Epithelial cell of prostate (primary cell): ENCODE measurements around the gene PRDM8.

Experiments
- DNase-seq: peaks from one replicate; pipeline ENCODE4 v3.0.0-alpha.2; 2011; ENCODE audit warnings: low read depth, low spot score
- H3K27ac ChIP-seq: fragments of 450-650 bp; 2 replicates; pipeline ENCODE4 v1.5.1; 2017; ENCODE audit warnings: mild to moderate bottlenecking

PRDM8 gene

DNA sequence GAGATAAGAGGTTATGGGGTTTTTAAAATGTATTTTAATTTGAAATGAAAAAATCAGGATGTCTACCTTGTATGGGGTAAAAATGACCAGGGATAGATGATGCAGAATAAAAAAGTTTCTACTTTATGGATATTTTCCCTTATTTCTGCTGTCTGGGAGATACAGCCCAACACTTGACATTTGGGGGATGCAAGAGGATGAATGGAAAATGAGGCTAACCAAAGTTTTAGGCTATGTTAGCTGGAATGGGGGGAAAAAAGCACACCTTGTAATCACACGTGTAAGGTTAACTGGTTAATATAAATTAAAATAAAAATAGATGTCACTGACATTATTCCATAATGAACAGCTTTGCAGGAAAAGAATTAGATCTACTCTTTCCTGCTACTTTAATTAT, 1.1 kb downstream of the PRDM8 start:
- H3K27ac ChIP-seq: no peak overlapping the region
- no peak for DNase-seq

DNA sequence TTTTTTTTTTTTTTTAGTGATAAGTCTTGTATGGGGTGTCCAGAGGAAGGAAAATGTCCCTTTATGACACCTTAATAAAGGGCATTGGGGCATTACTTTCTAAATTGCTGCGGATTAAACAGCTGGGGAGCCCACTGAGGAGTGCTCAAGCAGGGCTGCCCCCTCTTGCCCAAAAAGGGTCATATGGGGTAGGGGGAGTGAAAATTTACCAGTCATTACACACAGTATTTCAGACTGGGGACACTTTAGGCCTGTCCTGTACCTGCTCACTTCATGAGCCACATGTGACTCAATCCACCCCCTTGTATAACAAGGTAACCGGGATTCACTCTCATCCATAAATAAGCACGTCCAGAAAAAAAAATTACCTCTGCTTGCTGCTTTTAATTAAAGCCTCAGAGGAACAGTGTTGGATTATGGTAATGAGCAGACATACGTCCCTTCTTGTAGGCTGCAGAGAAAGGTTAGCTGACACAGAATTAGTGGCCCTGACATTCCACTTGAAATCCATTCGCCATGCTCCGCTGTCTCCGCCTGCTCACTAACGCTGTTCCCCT, 1.8 kb downstream of the PRDM8 start:
- no peak for DNase-seq
- no peak overlapping the region for H3K27ac ChIP-seq

DNA sequence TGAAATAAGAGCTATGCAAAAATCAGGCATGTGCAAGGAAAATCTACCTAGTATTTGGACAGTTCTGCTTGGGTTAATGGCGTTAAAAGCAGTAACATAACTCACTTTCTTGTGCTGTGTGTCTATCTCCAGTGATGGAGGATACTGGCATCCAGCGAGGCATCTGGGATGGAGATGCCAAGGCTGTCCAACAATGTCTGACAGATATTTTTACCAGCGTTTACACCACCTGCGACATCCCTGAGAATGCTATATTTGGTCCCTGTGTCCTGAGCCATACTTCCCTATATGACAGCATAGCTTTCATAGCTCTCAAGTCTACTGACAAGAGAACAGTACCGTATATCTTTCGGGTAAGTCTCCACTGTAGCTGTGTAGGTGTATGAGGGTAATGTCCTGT, 2.6 kb downstream of the PRDM8 start:
- DNase-seq: no peak
- no peak overlapping the region for H3K27ac ChIP-seq

DNA sequence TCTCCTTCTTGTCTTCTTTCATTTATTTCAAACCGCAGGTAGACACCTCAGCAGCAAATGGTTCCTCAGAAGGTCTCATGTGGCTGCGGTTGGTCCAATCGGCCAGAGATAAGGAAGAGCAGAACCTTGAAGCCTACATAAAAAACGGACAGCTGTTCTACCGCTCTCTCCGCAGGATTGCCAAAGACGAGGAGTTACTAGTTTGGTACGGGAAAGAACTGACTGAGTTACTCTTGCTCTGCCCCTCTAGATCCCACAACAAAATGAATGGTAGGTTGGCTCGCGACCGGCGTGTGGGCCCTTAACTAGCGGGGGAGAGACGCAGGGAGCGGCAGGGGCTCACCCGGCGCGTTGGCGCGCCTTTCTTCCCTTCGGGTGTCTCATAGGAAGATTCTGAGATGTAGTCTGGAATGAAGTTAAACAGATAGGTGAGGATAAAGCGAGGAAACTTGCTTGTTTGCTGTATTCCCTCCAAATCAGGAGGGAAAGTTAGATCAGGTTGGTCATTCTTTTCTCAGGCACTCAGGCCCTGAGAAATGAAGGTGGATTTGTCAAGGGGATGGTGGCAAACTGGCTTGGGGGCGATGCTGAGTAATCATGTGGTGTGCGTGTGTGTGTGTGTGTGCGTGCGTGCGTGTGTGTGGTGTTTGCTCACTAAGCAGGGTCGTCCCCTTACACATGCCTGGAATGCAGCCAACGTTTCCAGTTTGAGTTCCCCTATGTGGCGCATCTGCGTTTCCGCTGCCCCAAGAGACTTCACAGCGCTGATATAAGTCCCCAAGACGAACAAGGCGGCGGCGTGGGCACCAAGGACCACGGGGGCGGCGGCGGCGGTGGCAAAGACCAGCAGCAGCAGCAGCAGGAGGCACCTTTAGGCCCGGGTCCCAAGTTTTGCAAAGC, 4.2 kb downstream of the PRDM8 start:
- no peak for DNase-seq
- H3K27ac ChIP-seq: no peak overlapping the region

DNA sequence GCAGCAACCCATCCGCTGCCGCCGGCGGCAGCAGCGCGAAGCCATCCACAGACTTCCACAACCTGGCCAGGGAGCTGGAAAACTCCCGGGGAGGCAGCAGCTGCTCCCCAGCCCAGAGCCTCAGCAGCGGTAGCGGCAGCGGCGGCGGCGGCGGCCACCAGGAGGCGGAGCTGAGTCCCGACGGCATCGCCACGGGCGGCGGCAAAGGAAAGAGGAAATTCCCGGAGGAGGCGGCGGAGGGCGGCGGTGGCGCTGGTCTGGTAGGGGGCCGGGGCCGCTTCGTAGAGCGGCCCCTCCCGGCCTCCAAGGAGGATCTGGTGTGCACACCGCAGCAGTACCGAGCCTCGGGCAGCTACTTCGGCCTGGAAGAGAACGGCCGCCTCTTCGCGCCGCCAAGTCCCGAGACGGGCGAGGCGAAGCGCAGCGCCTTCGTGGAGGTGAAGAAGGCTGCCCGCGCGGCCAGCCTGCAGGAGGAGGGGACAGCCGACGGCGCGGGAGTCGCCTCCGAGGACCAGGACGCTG, 4.9 kb downstream of the PRDM8 start:
- H3K27ac ChIP-seq: peak overlapping the region; percentile 28
- no peak for DNase-seq

DNA sequence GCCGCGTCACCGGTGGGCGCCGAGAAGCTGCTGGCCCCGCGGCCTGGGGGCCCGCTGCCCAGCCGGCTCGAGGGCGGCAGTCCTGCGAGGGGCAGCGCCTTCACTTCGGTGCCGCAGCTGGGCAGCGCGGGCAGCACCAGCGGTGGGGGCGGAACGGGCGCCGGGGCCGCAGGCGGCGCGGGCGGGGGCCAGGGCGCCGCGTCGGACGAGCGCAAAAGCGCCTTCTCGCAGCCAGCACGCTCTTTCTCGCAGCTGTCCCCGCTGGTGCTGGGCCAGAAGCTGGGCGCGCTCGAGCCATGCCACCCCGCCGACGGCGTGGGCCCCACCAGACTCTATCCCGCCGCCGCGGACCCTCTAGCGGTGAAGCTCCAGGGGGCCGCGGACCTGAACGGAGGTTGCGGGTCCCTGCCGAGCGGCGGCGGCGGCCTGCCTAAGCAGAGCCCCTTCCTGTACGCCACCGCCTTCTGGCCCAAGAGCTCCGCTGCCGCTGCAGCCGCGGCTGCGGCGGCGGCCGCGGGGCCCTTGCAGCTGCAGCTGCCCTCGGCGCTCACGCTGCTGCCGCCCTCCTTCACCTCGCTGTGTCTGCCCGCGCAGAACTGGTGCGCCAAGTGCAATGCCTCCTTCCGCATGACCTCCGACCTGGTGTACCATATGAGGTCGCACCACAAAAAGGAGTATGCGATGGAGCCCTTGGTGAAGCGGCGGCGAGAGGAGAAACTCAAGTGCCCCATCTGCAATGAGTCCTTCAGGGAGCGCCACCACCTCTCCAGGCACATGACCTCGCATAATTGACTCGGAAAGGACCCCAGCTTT, 5.6 kb downstream of the PRDM8 start:
- DNase-seq: no peak

DNA sequence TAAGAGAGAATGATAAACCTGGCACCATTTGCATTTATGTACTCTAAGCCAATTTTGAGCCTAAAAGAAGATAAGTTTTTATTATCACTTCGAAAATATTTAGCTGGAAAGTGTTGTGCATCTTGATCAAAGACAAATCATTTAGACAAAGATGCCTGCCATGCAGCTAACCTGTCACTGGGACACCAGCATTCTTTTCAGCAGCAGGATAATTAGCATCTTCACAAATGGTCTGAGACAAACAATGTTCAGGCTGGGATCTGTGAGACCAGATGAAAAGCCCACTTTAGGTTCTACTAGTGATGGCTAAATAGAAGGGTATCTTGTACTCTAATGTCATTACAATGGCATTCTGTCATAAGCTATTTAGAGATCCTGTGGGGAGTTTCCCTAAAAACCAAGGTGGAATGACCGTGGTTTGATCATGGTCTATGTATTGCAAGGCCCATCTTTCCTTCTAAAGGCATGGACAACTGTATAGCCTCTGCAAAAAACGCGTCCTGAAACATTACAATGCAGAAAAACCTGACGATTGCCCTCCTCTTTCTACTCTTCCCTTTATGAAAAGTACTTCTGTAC, 7.2 kb downstream of the PRDM8 start:
- H3K27ac ChIP-seq: no peak overlapping the region
- no peak for DNase-seq

More for the DNA sequence above, 5.6 kb downstream of the PRDM8 start:
- peak overlapping the region; percentile 28 for H3K27ac ChIP-seq

DNA sequence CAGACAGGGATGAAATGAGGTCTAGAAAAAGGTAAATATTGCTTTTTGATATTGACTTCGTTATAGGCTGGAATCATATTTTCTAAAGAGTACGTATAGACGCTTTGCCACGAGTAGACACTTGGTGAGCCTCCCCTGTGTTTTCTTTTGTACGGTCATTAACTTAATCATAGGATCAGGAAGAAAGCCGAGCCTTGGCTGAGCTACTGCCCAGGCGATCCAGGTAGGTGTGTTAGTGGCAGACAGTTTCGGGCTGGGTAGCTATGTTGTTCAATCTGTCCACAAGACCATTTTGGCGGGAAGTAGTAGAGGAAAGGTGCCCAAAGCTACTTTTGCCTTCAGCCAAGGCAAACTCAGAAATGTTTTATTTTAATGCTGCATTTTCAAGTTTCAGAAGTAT, 8.8 kb downstream of the PRDM8 start:
- no peak overlapping the region for H3K27ac ChIP-seq
- no peak for DNase-seq

DNA sequence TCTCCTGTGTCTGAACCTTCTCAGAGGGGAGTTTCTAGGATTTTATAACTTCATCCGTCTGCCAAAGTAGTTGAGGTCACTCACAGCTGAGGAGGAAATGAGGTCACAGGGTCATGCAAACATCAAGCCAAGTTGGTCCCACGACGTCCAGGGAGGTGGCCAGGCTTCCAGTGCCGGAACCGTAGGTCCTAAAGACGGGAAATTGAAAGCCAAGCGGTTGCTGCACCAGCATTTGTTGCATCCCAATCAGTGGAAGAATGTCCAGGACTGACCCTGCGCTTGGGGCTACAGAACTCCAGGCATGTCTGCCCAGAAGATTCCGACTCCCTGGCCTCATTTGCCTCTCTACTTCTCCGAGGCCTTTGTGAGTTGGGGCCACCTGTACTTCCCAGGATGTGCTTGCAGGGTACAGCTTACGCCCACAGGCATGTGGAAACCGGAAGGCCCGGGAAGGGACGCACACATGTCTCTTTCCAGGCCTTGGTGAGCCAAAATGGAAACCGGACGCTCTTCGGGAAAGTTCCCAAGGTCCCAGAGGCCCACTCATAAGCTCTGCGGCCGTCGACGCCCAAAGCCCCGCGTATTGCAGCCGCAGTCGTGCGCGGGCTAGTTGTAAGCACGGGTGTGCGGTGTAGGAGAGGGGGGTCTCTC, 9.3 kb downstream of the PRDM8 start:
- no peak for DNase-seq
- H3K27ac ChIP-seq: no peak overlapping the region

DNA sequence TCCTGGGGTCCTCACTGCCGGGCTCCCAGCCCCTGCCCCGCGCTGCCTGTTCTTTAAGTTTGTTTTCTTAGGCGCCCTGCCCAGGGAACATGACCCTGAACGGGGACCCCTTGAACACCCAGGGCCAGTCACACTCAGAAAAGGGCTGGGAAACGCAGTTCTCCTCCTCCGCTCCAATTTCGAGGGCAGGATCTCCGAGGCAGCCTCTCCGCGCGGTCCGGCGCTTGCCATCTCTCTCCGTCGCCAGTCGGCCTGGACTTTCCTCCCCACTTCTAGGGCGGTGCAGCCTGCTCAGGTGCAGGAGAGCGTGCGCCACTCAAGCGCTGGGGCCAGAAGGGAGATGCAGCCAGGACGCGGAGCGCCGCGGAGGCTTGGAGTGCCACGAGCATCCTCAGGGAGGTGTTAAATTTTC, 9.9 kb downstream of the PRDM8 start:
- no peak for DNase-seq
- H3K27ac ChIP-seq: no peak overlapping the region

DNA sequence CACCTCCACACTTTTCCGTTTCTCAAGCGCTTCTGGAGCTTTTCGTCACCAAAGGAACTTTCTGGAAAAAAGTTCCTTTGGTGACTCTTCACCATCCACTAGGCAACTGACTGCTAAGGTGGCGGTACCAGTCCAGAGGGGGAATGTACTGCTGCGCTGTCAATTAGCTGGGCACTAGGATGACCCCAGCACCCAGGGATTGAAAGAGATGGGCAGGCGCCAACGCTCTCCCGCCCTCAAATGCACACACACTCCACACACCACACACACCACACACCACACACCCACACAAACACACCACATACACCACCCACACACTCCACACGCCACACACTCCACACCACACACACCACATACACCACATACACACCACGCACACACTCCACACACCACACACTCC, 10.4 kb downstream of the PRDM8 start:
- DNase-seq: no peak
- no peak overlapping the region for H3K27ac ChIP-seq

DNA sequence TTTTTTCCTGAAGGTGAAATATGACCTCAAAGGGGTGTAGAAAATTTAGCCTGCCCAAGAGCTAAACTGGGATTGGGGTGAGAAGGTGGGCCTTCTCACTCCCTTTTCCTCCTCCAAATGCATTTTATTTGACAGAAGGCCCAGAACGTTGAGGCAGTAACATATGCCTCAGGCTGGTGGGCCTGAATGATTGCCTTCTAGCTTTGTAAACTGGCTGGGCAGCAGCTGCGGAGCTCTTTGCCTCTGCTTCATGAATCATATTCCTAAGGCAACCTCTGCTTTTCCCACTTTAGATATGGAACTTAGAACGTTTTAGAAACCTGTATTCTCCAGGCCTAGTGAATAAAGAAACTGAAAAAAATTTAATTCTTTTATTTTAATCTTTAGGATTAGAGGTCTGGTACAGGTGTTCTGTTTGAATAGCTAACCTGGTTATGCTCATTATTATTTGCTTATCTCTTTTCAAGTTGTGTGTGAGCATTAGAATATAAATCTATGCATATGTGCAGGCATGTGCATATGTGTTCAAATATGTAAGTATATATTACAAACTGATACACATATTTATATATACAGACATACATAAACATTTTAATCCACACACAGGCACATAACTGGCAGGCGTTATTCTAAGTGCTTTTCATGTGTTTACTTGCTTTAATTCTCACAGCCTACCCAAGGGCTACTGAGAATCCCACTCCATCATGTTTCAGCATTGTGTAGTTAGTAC, 11.5 kb downstream of the PRDM8 start:
- DNase-seq: no peak
- H3K27ac ChIP-seq: no peak overlapping the region

DNA sequence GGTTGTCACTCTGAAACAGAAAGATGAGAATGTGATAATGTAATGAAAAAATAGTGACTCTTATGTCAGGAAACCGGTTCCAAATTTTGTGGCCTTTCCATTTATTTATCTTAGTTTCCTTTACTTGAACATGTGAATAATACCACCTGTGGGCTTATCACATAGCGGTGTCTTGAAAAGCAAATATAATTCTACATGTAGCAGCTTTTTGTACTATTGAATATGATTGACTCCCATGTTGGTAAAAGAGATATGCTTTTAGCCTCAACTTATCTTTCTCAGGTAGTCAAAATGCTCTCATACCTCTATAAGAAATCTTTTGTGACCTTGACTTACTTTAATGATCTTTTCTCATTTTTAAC, 12.0 kb downstream of the PRDM8 start:
- no peak overlapping the region for H3K27ac ChIP-seq
- DNase-seq: no peak

DNA sequence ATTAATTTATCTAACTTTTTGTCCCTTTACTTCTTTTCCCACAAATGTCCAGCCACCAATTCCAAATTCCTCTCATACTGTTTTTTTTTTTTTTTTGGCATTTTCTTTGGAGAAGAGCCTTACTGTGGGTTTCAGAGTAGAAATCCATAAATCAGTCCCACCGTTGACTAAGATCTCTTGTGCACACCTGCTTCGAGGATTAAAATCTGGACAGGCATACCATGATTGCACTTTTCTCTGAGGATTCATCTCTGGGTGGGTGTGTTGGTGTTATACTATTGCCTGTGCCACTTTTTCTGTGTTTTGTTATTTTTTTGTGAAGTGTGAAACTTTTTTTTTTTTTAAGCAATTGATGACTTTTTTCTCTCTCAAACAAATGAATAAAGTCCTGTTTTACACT, 13.2 kb downstream of the PRDM8 start:
- no peak for DNase-seq
- no peak overlapping the region for H3K27ac ChIP-seq

DNA sequence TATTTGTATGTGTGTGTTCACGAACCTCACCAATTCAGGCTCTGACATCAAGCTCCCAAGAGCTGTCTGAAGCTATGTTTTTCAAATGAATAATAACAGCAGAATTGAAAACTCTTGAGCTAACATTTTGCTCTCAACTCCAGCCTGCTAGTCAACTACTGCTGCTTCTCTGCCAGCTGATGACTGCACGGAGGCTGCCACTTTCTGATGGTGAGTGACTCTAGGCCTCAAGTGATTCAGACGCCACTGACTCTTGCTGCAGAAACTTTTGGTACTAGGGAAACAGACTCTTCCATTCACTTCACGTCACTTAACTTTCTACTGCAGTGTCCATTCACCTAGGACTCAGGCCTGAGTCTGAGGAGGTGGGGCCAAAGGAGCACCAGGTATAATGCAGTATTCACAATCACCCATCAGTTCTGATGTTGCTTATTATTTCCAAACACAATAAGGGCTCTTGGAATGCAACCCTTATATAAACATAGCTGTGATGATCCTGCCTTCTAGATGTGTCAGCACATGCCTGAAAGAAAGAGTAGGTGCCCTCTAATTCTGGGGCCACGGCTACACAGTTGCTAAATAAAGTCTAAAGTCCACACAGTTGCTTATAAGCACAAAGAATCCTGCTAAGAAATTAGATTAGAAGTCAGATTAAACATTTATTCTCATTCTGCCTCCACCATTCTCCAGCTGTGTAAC, 16.0 kb downstream of the PRDM8 start:
- peak; percentile 40 for DNase-seq
- peak overlapping the region; percentile 35 for H3K27ac ChIP-seq

DNA sequence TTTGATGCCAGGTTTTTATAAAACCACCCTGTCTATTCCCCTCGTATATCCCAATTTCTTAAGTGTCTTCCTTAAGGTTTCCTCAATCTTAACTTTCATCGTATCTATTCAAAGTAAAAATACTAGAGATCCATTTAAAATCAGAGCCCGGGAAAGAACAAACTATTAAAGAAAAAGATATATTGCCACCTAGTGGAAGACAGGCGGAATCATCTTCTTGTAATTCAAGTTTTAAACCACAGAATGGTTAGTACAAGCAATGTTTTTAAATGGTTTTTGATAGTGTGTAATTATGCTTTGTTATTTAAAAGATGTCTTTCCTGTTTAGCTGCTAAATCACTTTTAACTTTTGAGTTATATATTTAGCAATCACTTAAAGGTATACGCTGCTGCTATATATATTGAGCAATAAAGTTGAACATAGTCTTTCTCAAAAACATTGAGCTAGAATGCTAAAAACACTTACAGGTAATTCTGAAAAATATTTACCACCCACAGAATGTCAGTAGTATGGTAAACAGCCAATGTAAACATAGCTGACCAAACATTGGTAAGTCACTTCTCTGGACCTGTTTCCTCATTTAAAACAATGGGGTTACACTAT, 18.2 kb downstream of the PRDM8 start:
- H3K27ac ChIP-seq: no peak overlapping the region
- no peak for DNase-seq

DNA sequence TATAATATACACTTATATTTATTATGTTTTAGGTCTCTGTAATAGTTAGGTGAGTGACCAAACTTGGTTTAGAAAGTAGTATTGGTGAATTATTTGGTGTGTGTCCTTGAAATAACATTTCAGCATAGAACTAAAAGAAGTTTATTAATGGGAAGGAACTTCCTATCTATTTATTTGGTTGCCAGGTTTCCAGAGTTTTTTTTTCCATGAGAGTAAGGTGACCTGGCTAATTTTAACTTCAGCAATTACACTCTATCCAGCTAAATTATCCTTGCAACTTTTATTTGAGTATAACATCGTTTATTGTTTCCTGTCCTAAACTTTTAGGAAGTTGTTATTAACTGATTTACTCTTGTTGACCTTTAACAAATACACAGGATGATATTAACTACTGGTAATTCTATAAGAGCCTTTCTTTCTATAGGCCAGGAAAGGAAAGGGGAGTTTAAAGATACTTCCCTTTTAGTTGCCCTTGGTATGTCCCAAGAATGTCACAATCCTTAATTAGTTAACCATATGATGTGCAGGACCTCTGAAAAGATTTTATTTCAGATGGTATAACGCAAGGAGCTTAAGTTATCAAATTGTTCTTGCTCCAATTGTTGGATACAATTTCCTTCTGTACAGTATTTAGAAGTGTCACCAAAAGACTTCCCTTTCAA, 18.9 kb downstream of the PRDM8 start:
- no peak for DNase-seq
- no peak overlapping the region for H3K27ac ChIP-seq
